ENCODE results near the gene CBX1.

CBX1 gene

GRCh38 chr17:48025904-48026501 is 75.3 kb downstream of the CBX1 start:
- Histone ChIP-seq H2BK5ac (ENCODE audit: low read length) (no peak overlapping the region), H4K8ac (ENCODE audit: low read depth, low read length) (no peak overlapping the region), H4K5ac (ENCODE audit: low read length) (no peak overlapping the region), H3K4ac (ENCODE audit: low read depth, low read length) (no peak overlapping the region), H3K9ac (ENCODE audit: low read length) (no peak overlapping the region), H3K4me1 (ENCODE audit: control insufficient read depth, low read depth, low read length) (peaks cover 2% of the 10 kb centered on the region), H3K79me1 (ENCODE audit: low read length) (no peaks in the 10 kb centered on the region), H3K79me2 (ENCODE audit: control insufficient read depth, insufficient read depth, low read length) (no peaks in the 10 kb centered on the region), H2BK15ac (replicated peaks; ENCODE audit: low read depth) (no peak overlapping the region), H3K4me2 (ENCODE audit: low read length) (no peak overlapping the region), H2BK120ac (ENCODE audit: low read depth, low read length) (no peak overlapping the region), H3K4me3 (ENCODE audit: low read length) (no peak overlapping the region), H2AK5ac (ENCODE audit: low read length) (no peak overlapping the region), H3K23ac (ENCODE audit: low read length) (no peak overlapping the region), H3K36me3 (ENCODE audit: control insufficient read depth, insufficient read depth, low read length) (no peaks in the 10 kb centered on the region), H3K27ac (ENCODE audit: low read depth, low read length) (no peak overlapping the region), H3K18ac (ENCODE audit: low read length) (no peak overlapping the region), H3K56ac (ENCODE audit: low read length) (peak overlapping the region; percentile 93), H3K27me3 (ENCODE audit: insufficient read depth, low read length, poor library complexity) (no peaks in the 10 kb centered on the region)
- peak; percentile 84 for DNase-seq
- no CpG with 5 or more reads among the region's 8 CpGs for WGBS (ENCODE audit: extremely low coverage, insufficient coverage, low lambda C conversion rate)

GRCh38 chr17:48025040-48025903 is 76.0 kb downstream of the CBX1 start:
- no peak overlapping the region for H2BK120ac ChIP-seq (ENCODE audit: low read depth, low read length)
- H3K79me2 ChIP-seq (ENCODE audit: control insufficient read depth, insufficient read depth, low read length): no peaks in the 10 kb centered on the region
- peaks cover 2% of the 10 kb centered on the region for H3K4me1 ChIP-seq (ENCODE audit: control insufficient read depth, low read depth, low read length)
- H3K23ac ChIP-seq (ENCODE audit: low read length): no peak overlapping the region
- peak overlapping the region; percentile 45 for H3K4me3 ChIP-seq (ENCODE audit: low read length)
- H4K8ac ChIP-seq (ENCODE audit: low read depth, low read length): no peak overlapping the region
- no peak overlapping the region for H2BK15ac ChIP-seq (replicated peaks; ENCODE audit: low read depth)
- no peak overlapping the region for H2BK5ac ChIP-seq (ENCODE audit: low read length)
- H3K36me3 ChIP-seq (ENCODE audit: control insufficient read depth, insufficient read depth, low read length): no peaks in the 10 kb centered on the region
- H3K18ac ChIP-seq (ENCODE audit: low read length): no peak overlapping the region
- H3K4me2 ChIP-seq (ENCODE audit: low read length): peak overlapping the region; percentile 99
- peak overlapping the region; percentile 93 for H3K56ac ChIP-seq (ENCODE audit: low read length)
- H3K27ac ChIP-seq (ENCODE audit: low read depth, low read length): no peak overlapping the region
- no peak overlapping the region for H2AK5ac ChIP-seq (ENCODE audit: low read length)
- no CpG with 5 or more reads among the region's 56 CpGs for WGBS (ENCODE audit: extremely low coverage, insufficient coverage, low lambda C conversion rate)
- no peak overlapping the region for H3K4ac ChIP-seq (ENCODE audit: low read depth, low read length)
- DNase-seq: peak; percentile 96
- no peaks in the 10 kb centered on the region for H3K27me3 ChIP-seq (ENCODE audit: insufficient read depth, low read length, poor library complexity)
- H4K5ac ChIP-seq (ENCODE audit: low read length): no peak overlapping the region
- H3K79me1 ChIP-seq (ENCODE audit: low read length): no peaks in the 10 kb centered on the region
- peak overlapping the region; percentile 77 for H3K9ac ChIP-seq (ENCODE audit: low read length)

- Histone ChIP-seq H3K79me1 (ENCODE audit: low read length) (no peaks in the 10 kb centered on the region), H2BK15ac (replicated peaks; ENCODE audit: low read depth) (no peak overlapping the region), H3K4me3 (ENCODE audit: low read length) (no peak overlapping the region), H3K79me2 (ENCODE audit: control insufficient read depth, insufficient read depth, low read length) (no peaks in the 10 kb centered on the region), H3K36me3 (ENCODE audit: control insufficient read depth, insufficient read depth, low read length) (no peaks in the 10 kb centered on the region), H3K27me3 (ENCODE audit: insufficient read depth, low read length, poor library complexity) (no peaks in the 10 kb centered on the region), H2BK5ac (ENCODE audit: low read length) (no peak overlapping the region), H3K4me1 (ENCODE audit: control insufficient read depth, low read depth, low read length) (peaks cover 2% of the 10 kb centered on the region), H3K4ac (ENCODE audit: low read depth, low read length) (no peak overlapping the region), H3K9ac (ENCODE audit: low read length) (peak overlapping the region; percentile 67), H4K8ac (ENCODE audit: low read depth, low read length) (no peak overlapping the region), H3K27ac (ENCODE audit: low read depth, low read length) (no peak overlapping the region), H3K23ac (ENCODE audit: low read length) (no peak overlapping the region), H3K56ac (ENCODE audit: low read length) (peak overlapping the region; percentile 75), H4K5ac (ENCODE audit: low read length) (no peak overlapping the region), H3K18ac (ENCODE audit: low read length) (no peak overlapping the region), H2BK120ac (ENCODE audit: low read depth, low read length) (no peak overlapping the region), H3K4me2 (ENCODE audit: low read length) (peak overlapping the region; percentile 56), H2AK5ac (ENCODE audit: low read length) (no peak overlapping the region)
- DNase-seq: peak; percentile 76
- no CpG with 5 or more reads among the region's 54 CpGs for WGBS (ENCODE audit: extremely low coverage, insufficient coverage, low lambda C conversion rate)
Observed at GRCh38 chr17:48024149-48025039, 76.9 kb downstream of the CBX1 start.

GRCh38 chr17:48023400-48024148 is 77.7 kb downstream of the CBX1 start:
- Histone ChIP-seq H2BK120ac (ENCODE audit: low read depth, low read length) (no peak overlapping the region), H3K23ac (ENCODE audit: low read length) (no peak overlapping the region), H3K27me3 (ENCODE audit: insufficient read depth, low read length, poor library complexity) (no peaks in the 10 kb centered on the region), H3K79me2 (ENCODE audit: control insufficient read depth, insufficient read depth, low read length) (no peaks in the 10 kb centered on the region), H3K4me1 (ENCODE audit: control insufficient read depth, low read depth, low read length) (peaks cover 2% of the 10 kb centered on the region), H3K9ac (ENCODE audit: low read length) (peak overlapping the region; percentile 67), H3K4ac (ENCODE audit: low read depth, low read length) (no peak overlapping the region), H3K27ac (ENCODE audit: low read depth, low read length) (no peak overlapping the region), H3K4me3 (ENCODE audit: low read length) (peak overlapping the region; percentile 24), H4K8ac (ENCODE audit: low read depth, low read length) (no peak overlapping the region), H4K5ac (ENCODE audit: low read length) (no peak overlapping the region), H3K4me2 (ENCODE audit: low read length) (peak overlapping the region; percentile 56), H3K56ac (ENCODE audit: low read length) (peak overlapping the region; percentile 75), H3K79me1 (ENCODE audit: low read length) (no peaks in the 10 kb centered on the region), H2BK15ac (replicated peaks; ENCODE audit: low read depth) (no peak overlapping the region), H2BK5ac (ENCODE audit: low read length) (no peak overlapping the region), H3K18ac (ENCODE audit: low read length) (no peak overlapping the region), H3K36me3 (ENCODE audit: control insufficient read depth, insufficient read depth, low read length) (no peaks in the 10 kb centered on the region), H2AK5ac (ENCODE audit: low read length) (no peak overlapping the region)
- DNase-seq: peak; percentile 83
- WGBS (ENCODE audit: extremely low coverage, insufficient coverage, low lambda C conversion rate): no CpG with 5 or more reads among the region's 54 CpGs

DNA sequence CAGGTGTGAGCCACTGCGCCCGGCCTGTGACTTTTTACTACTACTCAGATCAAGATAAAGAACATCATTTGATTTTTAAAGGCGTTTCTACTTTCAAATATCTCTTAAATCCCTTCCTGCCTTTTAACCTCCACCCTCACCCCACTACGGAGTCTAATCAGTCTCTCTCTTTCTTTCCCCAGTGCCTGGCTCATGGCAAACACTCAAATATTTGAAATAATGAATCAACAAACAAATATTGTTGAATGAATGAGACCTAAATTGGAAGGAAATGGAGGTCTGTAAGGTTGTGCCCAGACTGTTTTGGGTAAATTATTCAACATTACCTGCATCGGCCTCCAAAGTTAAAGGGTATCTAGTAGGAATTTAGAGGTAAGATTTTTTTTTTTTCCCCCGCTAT is 78.4 kb downstream of the CBX1 start:
- Histone ChIP-seq H3K4me1 (ENCODE audit: control insufficient read depth, low read depth, low read length) (peaks cover 2% of the 10 kb centered on the region), H3K36me3 (ENCODE audit: control insufficient read depth, insufficient read depth, low read length) (no peaks in the 10 kb centered on the region), H2AK5ac (ENCODE audit: low read length) (no peak overlapping the region), H4K5ac (ENCODE audit: low read length) (no peak overlapping the region), H3K27ac (ENCODE audit: low read depth, low read length) (no peak overlapping the region), H3K56ac (ENCODE audit: low read length) (no peak overlapping the region), H3K79me2 (ENCODE audit: control insufficient read depth, insufficient read depth, low read length) (no peaks in the 10 kb centered on the region), H3K4me2 (ENCODE audit: low read length) (no peak overlapping the region), H3K23ac (ENCODE audit: low read length) (no peak overlapping the region), H3K27me3 (ENCODE audit: insufficient read depth, low read length, poor library complexity) (no peaks in the 10 kb centered on the region), H3K79me1 (ENCODE audit: low read length) (no peaks in the 10 kb centered on the region), H2BK120ac (ENCODE audit: low read depth, low read length) (no peak overlapping the region), H2BK15ac (replicated peaks; ENCODE audit: low read depth) (no peak overlapping the region), H3K4ac (ENCODE audit: low read depth, low read length) (no peak overlapping the region), H4K8ac (ENCODE audit: low read depth, low read length) (no peak overlapping the region), H3K9ac (ENCODE audit: low read length) (no peak overlapping the region), H2BK5ac (ENCODE audit: low read length) (no peak overlapping the region), H3K18ac (ENCODE audit: low read length) (no peak overlapping the region), H3K4me3 (ENCODE audit: low read length) (no peak overlapping the region)
- DNase-seq: no peak
- 100% methylated on average over 1 of the region's 6 CpGs for WGBS (ENCODE audit: extremely low coverage, insufficient coverage, low lambda C conversion rate)

Measured in mesendoderm (in vitro differentiated cells).